Measurements from ENCODE around the gene UTP3.
"Not testable (repeated sequence)": the region's sequence is repeated elsewhere in the genome, so short reads cannot be mapped to it uniquely, and the experiment has no call there.

Gene UTP3

GRCh38 chr4:70688795-70689231, 481 bp downstream of the UTP3 start:
- H3K27ac ChIP-seq (ENCODE audit: low read length), result peak overlapping the region; percentile 85

GRCh38 chr4:70691661-70692060, 3.3 kb downstream of the UTP3 start:
- H3K9ac ChIP-seq (ENCODE audit: low read length), result no peak overlapping the region
- H3K4me1 ChIP-seq (ENCODE audit: control insufficient read depth, low read depth, low read length), result peaks cover 12% of the 10 kb centered on the region
- no peaks in the 10 kb centered on the region for H3K27me3 ChIP-seq (ENCODE audit: control insufficient read depth, insufficient read depth, low read length)
- no peak overlapping the region for H3K4me3 ChIP-seq (ENCODE audit: low read length)
- H3K27ac ChIP-seq (ENCODE audit: low read length), result no peak overlapping the region
- H3K9me3 ChIP-seq (ENCODE audit: control insufficient read depth, low read depth, low read length), result no peaks in the 10 kb centered on the region
- H3K36me3 ChIP-seq (ENCODE audit: control insufficient read depth, low read depth, low read length), result peaks cover 9% of the 10 kb centered on the region

More at GRCh38 chr4:70688795-70689231, 481 bp downstream of the UTP3 start:
- H3K9me3 ChIP-seq (ENCODE audit: control insufficient read depth, low read depth, low read length), result no peaks in the 10 kb centered on the region
- H3K4me1 ChIP-seq (ENCODE audit: control insufficient read depth, low read depth, low read length), result peaks cover 12% of the 10 kb centered on the region
- no peaks in the 10 kb centered on the region for H3K27me3 ChIP-seq (ENCODE audit: control insufficient read depth, insufficient read depth, low read length)
- H3K4me3 ChIP-seq (ENCODE audit: low read length), result peak overlapping the region; percentile 96
- H3K36me3 ChIP-seq (ENCODE audit: control insufficient read depth, low read depth, low read length), result peaks cover 9% of the 10 kb centered on the region
- H3K9ac ChIP-seq (ENCODE audit: low read length), result peak overlapping the region; percentile 91

GRCh38 chr4:70694633-70695032, 6.3 kb downstream of the UTP3 start:
- not testable (repeated sequence) for H3K36me3 ChIP-seq (ENCODE audit: control insufficient read depth, low read depth, low read length); H3K9ac ChIP-seq (ENCODE audit: low read length); H3K4me1 ChIP-seq (ENCODE audit: control insufficient read depth, low read depth, low read length); H3K27me3 ChIP-seq (ENCODE audit: control insufficient read depth, insufficient read depth, low read length); H3K9me3 ChIP-seq (ENCODE audit: control insufficient read depth, low read depth, low read length); H3K4me3 ChIP-seq (ENCODE audit: low read length); H3K27ac ChIP-seq (ENCODE audit: low read length)

- H3K4me1 ChIP-seq (ENCODE audit: control insufficient read depth, low read depth, low read length); H3K9ac ChIP-seq (ENCODE audit: low read length); H3K4me3 ChIP-seq (ENCODE audit: low read length); H3K27ac ChIP-seq (ENCODE audit: low read length); H3K9me3 ChIP-seq (ENCODE audit: control insufficient read depth, low read depth, low read length); H3K27me3 ChIP-seq (ENCODE audit: control insufficient read depth, insufficient read depth, low read length); H3K36me3 ChIP-seq (ENCODE audit: control insufficient read depth, low read depth, low read length): not testable (repeated sequence)
These were observed 10.1 kb downstream of the UTP3 start for GRCh38 chr4:70698435-70698834.

- peaks cover 6% of the 10 kb centered on the region for H3K4me1 ChIP-seq (ENCODE audit: control insufficient read depth, low read depth, low read length)
- H3K27ac ChIP-seq (ENCODE audit: low read length), result no peak overlapping the region
- no peaks in the 10 kb centered on the region for H3K9me3 ChIP-seq (ENCODE audit: control insufficient read depth, low read depth, low read length)
- no peaks in the 10 kb centered on the region for H3K36me3 ChIP-seq (ENCODE audit: control insufficient read depth, low read depth, low read length)
- no peaks in the 10 kb centered on the region for H3K27me3 ChIP-seq (ENCODE audit: control insufficient read depth, insufficient read depth, low read length)
- no peak overlapping the region for H3K4me3 ChIP-seq (ENCODE audit: low read length)
- H3K9ac ChIP-seq (ENCODE audit: low read length), result no peak overlapping the region
These were observed 12.4 kb downstream of the UTP3 start for GRCh38 chr4:70700712-70701111.

GRCh38 chr4:70701271-70701670, 12.9 kb downstream of the UTP3 start:
- no peak overlapping the region for H3K4me3 ChIP-seq (ENCODE audit: low read length)
- no peak overlapping the region for H3K27ac ChIP-seq (ENCODE audit: low read length)
- peaks cover 3% of the 10 kb centered on the region for H3K27me3 ChIP-seq (ENCODE audit: control insufficient read depth, insufficient read depth, low read length)
- H3K9me3 ChIP-seq (ENCODE audit: control insufficient read depth, low read depth, low read length), result no peaks in the 10 kb centered on the region
- peaks cover 8% of the 10 kb centered on the region for H3K4me1 ChIP-seq (ENCODE audit: control insufficient read depth, low read depth, low read length)
- no peaks in the 10 kb centered on the region for H3K36me3 ChIP-seq (ENCODE audit: control insufficient read depth, low read depth, low read length)
- H3K9ac ChIP-seq (ENCODE audit: low read length), result no peak overlapping the region

GRCh38 chr4:70702592-70702991, 14.3 kb downstream of the UTP3 start:
- not testable (repeated sequence) for H3K4me3 ChIP-seq (ENCODE audit: low read length); H3K9ac ChIP-seq (ENCODE audit: low read length); H3K27me3 ChIP-seq (ENCODE audit: control insufficient read depth, insufficient read depth, low read length); H3K36me3 ChIP-seq (ENCODE audit: control insufficient read depth, low read depth, low read length); H3K9me3 ChIP-seq (ENCODE audit: control insufficient read depth, low read depth, low read length); H3K27ac ChIP-seq (ENCODE audit: low read length)
- H3K4me1 ChIP-seq (ENCODE audit: control insufficient read depth, low read depth, low read length), result peaks cover 12% of the 10 kb centered on the region

- Histone ChIP-seq H3K4me3 (ENCODE audit: low read length) (peak overlapping the region; percentile 84), H3K27me3 (ENCODE audit: control insufficient read depth, insufficient read depth, low read length) (peaks cover 10% of the 10 kb centered on the region), H3K4me1 (ENCODE audit: control insufficient read depth, low read depth, low read length) (peaks cover 12% of the 10 kb centered on the region), H3K27ac (ENCODE audit: low read length) (peak overlapping the region; percentile 88), H3K36me3 (ENCODE audit: control insufficient read depth, low read depth, low read length) (no peaks in the 10 kb centered on the region), H3K9me3 (ENCODE audit: control insufficient read depth, low read depth, low read length) (no peaks in the 10 kb centered on the region), H3K9ac (ENCODE audit: low read length) (peak overlapping the region; percentile 91)
These were observed 15.4 kb downstream of the UTP3 start for GRCh38 chr4:70703619-70704214.

- H3K4me1 ChIP-seq (ENCODE audit: control insufficient read depth, low read depth, low read length), result peaks cover 16% of the 10 kb centered on the region
- peak overlapping the region; percentile 88 for H3K27ac ChIP-seq (ENCODE audit: low read length)
- H3K27me3 ChIP-seq (ENCODE audit: control insufficient read depth, insufficient read depth, low read length), result peaks cover 10% of the 10 kb centered on the region
- H3K9me3 ChIP-seq (ENCODE audit: control insufficient read depth, low read depth, low read length), result no peaks in the 10 kb centered on the region
- H3K4me3 ChIP-seq (ENCODE audit: low read length), result peak overlapping the region; percentile 84
- H3K36me3 ChIP-seq (ENCODE audit: control insufficient read depth, low read depth, low read length), result no peaks in the 10 kb centered on the region
- H3K9ac ChIP-seq (ENCODE audit: low read length), result peak overlapping the region; percentile 91
These were observed 16.0 kb downstream of the UTP3 start for GRCh38 chr4:70704215-70704930.

- H3K27me3 ChIP-seq (ENCODE audit: control insufficient read depth, insufficient read depth, low read length), result peaks cover 10% of the 10 kb centered on the region
- peak overlapping the region; percentile 84 for H3K4me3 ChIP-seq (ENCODE audit: low read length)
- H3K36me3 ChIP-seq (ENCODE audit: control insufficient read depth, low read depth, low read length), result no peaks in the 10 kb centered on the region
- peaks cover 21% of the 10 kb centered on the region for H3K4me1 ChIP-seq (ENCODE audit: control insufficient read depth, low read depth, low read length)
- no peak overlapping the region for H3K27ac ChIP-seq (ENCODE audit: low read length)
- peak overlapping the region; percentile 91 for H3K9ac ChIP-seq (ENCODE audit: low read length)
- no peaks in the 10 kb centered on the region for H3K9me3 ChIP-seq (ENCODE audit: control insufficient read depth, low read depth, low read length)
These were observed 16.5 kb downstream of the UTP3 start for GRCh38 chr4:70704931-70705182.

- Histone ChIP-seq H3K27ac (ENCODE audit: low read length) (no peak overlapping the region), H3K27me3 (ENCODE audit: control insufficient read depth, insufficient read depth, low read length) (peaks cover 10% of the 10 kb centered on the region), H3K36me3 (ENCODE audit: control insufficient read depth, low read depth, low read length) (no peaks in the 10 kb centered on the region), H3K9me3 (ENCODE audit: control insufficient read depth, low read depth, low read length) (no peaks in the 10 kb centered on the region), H3K9ac (ENCODE audit: low read length) (peak overlapping the region; percentile 91), H3K4me3 (ENCODE audit: low read length) (peak overlapping the region; percentile 84), H3K4me1 (ENCODE audit: control insufficient read depth, low read depth, low read length) (peaks cover 21% of the 10 kb centered on the region)
These were observed 17.1 kb downstream of the UTP3 start for GRCh38 chr4:70705183-70706043.

Measured in iPS-18a (cell line).